HG02588 (cell line): ENCODE results near the gene APOBEC3B.
"Not testable (repeated sequence)": the region's sequence is repeated elsewhere in the genome, so short reads cannot be mapped to it uniquely, and the experiment has no call there.

Source experiments
- ATAC-seq: cut with Tn5 transposase; IDR thresholded peaks from one replicate; pipeline ENCODE4 v1.9.1; 2021; ENCODE audit warnings: mild to moderate bottlenecking, moderate library complexity; ENCODE audit not compliant: unreplicated experiment

APOBEC3B gene

DNA sequence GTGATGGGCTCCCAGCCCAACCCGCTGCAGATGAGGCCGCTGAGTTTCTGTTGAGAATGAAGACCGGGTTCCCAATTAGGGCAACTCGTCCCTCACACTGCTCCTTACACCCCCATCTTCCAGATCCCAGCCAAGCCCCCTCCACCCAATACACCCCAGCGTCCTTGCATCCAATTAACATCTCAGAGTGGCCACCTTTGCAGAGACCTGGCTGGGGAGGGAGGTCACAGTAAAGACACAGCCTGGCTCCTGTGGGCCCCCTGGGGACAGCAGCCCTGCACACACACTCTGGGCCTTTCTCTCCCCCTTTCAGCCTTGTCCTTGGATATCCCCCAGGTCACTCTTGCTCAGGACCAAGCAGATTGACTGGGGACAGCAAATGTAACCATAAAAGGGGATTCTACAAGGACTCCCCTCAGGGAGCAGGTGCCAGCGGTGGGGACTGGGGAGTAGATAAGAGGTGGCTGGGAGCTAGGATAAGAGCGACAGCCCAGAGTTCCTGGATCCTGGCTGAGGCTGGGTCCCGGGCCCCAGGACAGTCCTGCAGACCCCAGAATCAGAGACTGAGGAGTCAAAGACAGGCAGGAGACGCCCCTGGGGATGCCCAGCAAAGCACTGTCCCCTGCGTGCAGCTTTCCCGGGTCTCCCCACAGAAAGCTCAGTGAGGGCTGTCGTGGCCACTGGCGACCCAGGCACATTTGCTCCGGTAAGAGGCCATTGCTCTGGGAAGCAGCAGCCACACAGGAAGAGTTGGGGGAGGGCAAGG, 16.4 kb upstream of the APOBEC3B start:
- ATAC-seq = no peak

DNA sequence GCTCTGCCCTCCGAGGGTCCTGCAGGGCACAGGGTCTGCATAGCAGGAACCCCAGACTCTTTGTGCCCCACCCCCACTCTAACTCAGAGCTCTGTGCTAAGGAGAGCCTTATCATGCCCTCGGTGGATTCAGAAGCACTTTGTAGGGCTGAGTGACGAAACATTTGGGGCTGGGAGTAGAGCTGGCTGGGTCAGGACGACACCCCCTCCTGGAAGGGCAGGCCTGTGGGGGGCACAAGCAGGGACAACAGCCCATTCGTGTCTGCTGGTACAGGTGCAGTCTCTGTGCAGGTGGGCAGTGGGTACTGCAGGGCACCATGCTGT, 15.8 kb upstream of the APOBEC3B start:
- no peak for ATAC-seq

DNA sequence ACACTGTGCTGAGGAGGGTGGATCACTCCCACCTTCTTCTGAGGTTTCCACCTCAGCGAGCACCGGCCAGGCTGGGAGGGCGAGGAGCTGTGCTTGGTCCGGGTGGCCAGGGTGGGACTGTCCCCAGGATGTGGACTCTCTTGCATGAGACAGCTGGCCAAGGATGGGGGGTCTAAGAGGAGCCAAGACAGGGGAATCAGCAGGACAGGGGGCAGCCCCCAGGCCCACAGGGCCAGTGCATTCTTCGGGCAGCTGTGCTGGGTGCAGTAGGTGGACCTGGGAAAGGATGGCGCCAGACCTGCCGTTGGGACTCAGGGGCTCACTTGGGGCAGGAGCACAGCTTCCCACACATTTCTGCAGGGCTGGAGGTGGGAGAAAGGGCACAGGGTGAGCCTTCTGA, 15.2 kb upstream of the APOBEC3B start:
- ATAC-seq = no peak

DNA sequence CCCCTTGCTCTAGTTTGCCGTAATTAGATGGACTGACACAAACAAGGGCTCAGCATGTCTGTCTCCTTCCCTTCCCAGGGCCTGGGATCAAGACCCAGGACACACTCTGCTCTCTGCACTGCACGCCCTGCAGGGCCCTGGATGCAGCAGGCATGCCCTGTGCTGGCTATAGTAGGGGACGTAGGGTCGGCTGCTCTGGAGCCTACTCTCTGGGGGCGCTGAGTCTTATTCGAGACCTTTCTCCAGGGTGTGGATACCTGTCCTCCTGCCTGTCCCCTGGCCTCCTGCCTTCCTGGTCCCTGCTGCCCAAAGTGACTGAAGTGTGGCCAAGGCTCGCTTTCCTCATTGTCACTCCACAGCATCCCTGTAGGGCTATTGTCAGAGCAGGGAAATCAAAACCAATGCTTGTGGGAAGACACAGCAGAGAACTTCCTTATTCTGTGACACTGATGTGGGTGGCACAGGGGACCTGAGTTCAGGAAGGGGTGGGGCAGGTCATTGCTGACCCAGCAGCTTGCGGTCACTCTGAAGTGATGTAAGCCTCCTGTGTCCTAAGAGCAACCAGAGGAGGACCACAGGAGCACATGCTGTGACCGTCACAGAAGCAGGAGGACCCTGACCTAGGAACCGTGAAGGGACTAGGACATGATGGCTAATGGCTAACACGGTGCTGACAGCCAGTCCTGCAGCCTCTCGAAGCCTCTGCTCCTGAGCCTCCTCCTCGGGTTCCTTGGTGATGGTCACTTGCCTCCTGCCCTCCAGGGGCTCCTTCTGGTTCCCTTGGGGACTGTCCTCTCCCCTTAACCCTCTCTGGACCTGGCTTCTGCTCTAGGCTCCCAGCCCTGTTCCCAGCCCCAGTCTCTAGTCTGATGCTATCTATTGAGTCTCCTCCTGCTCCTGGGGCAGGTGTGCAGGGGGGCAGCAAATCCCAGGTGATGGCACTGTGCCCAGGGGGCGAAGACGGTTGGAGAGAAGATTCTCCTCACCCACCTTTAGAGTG, 14.4 kb upstream of the APOBEC3B start:
- ATAC-seq = no peak

DNA sequence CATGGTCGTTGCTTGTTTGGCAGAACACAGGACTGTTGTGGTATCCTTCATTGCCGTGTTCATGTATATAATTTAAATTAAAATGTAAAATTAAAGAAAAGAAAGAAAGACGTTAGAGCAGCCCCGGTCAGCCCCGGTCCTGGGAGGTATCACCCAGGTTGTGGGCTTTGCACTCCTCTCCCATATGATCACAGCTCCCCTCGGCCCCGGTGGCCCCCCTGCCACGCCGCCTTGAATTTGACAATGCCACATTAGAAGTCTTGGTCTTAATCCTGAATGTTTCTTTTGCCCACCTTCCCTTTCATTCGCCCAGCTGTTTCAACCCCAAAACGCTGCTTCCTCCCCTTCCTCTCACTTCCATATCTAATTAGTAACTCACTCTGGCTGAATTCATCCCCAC, 13.3 kb upstream of the APOBEC3B start:
- no peak for ATAC-seq

DNA sequence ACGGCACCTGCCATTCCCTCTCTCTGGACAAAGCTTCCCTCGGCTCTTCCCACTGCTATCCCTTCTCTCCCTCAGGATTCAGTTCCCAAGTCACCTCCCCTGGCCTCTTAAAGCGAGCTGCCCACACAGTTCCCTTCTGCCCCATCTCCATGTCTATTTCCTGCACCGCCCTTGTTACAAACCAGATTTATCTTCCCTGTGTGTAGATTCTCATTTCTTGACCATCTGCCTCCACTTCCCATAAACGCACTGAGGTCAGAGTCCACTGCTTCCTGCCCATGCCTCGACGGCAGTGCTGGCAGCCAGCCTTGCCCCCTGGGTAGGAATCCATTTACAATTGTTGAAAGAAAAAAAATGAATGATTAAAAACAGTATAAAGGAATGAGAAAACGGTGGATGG, 11.6 kb upstream of the APOBEC3B start:
- no peak for ATAC-seq

DNA sequence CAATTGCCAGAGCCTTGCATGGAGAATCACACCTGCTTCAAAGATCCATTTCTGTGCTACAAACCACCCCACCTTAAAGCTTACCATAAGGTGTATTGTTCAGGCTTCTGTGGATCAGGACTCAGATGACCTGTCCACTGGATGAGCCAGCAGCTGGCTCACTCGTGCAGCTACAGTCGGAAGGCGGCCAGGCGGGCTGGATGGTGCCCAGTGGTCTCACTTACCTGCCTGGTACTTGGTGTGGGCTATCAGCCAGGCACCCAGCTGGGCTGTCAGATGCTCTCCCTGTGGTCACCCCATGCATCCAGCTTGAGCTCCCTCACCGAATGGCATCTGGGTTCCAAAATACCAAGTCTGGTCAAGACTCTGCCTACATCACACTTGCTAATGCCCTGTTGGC, 10.9 kb upstream of the APOBEC3B start:
- ATAC-seq = no peak

DNA sequence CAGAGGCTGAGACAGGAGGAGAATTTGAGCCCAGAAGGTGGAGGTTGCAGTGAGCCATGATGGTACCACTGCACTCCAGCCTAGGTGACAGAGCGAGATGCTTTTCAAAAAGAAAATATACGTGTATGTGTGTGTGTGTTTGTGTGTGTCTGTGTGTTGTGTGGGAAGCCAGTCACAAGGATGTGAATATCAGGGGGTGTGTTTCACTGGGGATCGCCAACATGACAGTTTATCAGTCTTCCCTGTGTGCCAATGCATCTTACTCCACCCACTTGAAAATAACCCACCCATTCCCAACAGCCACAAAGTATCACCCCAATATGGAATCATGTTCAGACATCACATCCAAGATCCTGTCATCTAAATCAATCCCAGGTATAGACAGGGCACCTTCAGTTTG, 10.4 kb upstream of the APOBEC3B start:
- no peak for ATAC-seq

DNA sequence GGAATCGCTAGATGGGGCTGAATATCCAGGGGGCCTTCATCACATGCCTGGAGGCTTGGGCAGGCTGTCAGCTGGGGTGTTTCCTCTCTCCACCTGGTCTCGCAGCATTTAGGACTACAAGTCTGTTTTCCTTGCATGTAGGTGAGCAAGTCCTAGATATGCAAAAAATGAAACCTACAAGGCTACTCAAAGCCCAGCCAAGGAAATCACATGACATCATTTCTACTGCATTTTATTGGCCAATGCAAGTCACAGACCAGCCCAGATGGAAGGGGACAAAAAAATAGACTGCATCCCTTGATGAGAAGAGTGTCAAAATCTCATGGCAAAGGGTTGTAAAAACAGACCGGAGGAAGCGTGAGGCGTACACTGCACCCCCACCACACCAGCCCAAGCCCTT, 9.6 kb upstream of the APOBEC3B start:
- no peak for ATAC-seq

DNA sequence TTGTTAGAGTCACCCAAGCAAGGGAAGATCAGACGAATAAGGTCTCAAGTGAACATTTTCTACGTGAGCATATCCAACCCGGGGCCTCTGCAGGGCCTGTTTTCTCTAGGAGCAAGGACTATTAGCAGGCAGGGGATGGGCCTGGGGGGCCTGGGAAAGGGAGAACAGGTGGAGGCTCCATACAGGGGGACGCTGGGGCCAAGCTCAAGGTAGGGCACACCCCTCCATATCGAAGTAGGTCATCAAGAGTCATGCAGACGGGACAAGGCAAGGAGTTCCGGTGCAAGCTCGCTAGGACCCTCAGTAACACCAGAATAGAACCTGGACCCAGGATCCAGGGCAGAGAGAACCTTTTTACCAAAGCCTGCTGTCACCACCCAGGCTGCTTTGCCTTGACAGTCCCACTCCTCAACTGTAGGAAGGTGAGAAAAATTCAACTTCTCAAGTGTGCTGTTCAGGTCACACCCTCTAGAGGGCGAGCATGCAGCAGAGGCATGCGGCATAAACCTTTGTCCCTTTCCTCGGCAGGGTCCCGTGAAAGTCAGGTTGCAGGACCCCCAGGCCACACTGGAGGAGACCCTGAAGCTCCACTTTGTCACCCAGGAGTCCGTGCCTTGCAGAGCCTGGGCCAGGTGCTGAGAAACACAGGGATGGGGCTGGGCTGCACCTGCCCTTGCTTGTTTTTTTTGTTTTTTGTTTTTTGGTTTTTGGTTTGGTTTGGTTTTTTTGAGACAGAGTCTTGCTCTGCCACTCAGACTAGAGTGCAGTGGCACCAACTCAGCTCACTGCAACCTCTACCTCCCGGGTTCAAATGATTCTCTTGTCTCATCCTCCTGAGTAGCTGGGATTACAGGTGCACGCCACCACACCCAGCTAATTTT, 8.6 kb upstream of the APOBEC3B start:
- no peak for ATAC-seq

DNA sequence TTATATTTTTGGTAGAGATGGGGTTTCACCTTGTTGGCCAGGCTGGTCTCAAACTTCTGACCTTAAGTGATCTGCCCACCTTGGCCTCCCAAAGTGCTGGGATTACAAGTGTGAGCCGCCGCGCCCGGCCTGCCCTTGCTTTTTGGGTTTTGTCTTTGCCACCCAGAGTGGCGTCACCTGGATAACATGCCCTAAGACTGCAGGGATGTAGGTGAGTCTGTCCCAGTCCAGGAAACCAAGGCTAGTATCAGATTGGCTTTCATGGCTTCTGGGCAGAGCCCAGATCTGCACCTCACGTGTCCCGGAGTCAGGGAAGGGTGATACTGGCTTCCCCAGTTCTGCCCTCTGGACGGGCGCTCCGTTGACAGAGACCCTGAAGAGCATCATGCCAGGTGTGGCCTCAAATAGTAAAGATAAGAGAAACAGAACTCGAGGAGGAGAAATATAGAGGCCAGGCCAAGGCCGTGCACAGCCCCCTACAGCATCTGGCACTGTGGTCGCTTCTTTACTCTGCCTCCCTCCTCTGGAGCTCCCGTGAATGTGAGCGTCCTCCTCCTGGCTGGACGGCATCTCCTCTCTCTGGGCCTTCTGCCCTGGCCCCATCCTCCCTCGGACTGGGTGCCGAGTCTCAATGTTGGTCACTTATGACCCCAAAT, 7.8 kb upstream of the APOBEC3B start:
- no peak for ATAC-seq

DNA sequence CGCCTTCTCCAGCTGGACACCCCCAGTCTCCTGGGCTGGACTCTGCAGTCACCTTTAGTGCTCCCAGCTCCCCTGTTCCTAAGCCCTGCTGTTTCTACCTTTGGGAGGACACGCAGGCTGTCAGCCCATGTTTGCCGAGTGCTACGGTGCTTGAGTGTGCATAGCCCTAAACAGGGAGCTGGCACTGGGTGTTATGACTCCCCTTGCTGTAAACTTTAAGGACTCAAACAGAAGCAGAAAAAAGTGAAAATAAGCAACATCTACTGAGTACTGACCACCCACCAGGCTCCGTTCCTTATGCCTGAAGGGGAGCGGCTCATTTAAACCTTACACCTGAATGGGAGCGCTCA, 7.3 kb upstream of the APOBEC3B start:
- no peak for ATAC-seq

DNA sequence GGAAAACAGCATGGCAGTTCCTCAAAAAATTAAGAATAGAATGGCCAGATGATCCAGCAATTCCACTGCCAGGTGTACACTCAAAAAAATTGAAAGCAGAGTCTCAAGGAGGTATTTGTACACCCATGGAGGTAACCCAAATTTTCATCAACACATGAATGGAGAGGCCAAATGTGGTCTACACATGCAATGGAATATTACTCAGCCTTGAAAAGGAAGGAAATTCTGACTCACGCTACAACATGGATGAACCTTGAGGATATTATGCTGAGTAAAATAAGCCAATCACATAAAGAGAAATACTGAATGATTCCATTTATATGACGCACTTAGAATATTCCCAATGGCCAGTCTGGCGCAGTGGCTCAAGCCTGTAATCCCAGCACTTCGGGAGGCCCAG, 4.9 kb upstream of the APOBEC3B start:
- ATAC-seq = not testable (repeated sequence)

DNA sequence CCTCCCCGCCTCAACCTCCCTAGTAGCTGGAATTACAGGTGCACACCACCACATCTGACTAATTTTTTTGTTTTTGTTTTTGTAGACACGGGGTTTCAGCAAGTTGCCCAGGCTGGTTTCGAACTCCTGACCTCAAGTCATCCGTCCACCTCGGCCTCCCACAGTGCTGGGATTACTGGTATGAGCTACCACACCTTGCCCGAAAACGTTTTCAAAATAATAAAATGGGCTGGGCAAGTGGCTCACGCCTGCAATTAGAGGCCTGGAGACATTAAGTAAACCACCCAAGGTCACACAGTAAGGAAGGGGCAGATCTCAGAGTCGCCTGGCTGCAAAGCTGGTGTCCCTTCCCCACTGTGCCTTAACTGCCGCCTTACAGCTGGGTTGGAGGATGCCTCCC, 1.6 kb upstream of the APOBEC3B start:
- not testable (repeated sequence) for ATAC-seq

DNA sequence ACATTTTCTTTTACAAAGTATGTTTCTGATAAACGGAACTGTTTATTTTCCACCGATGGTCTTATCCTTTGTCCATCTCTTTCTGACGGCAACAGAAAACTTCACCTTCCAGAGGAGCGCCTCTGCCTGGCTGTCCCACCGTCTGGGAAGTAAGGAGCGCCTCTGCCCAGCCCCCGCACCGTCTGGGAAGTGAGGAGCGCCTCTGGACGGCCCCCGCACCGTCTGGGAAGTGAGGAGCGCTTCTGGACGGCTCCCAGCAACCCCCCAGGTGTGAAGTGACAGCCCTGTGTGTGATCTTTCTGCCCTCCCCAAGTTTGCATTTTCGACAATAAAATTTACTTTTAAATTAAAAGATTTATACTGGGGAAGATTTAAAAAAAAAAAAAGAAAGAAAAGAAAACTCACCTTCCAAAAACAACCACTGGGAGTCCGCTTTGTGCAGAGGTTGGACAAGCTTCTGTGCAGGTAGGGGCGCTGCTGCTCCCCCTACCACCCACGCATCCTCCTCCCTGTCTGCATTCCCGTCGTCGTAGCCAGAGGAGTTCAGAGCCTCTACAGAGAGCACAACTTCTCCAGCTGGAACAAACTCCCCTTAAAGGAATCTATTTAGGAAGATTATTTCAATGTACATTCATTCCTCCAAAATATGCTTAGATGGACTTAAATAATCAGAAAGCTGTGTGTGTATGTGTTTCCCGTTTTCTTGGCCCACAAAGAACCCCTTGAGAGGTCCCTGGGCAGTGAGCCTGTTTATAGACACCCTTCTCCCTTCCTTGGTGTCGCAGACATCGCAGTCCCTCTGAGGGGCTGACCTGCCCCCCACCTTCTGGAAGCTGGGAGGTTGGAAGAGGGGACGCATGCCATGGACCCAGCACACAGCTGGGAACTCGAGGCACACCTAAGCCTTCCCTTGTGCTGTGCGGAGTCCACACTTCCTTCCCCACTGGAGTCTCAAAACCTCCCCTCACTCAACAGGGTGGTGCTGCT, 849 bp upstream of the APOBEC3B start:
- ATAC-seq = peak; percentile 9

DNA sequence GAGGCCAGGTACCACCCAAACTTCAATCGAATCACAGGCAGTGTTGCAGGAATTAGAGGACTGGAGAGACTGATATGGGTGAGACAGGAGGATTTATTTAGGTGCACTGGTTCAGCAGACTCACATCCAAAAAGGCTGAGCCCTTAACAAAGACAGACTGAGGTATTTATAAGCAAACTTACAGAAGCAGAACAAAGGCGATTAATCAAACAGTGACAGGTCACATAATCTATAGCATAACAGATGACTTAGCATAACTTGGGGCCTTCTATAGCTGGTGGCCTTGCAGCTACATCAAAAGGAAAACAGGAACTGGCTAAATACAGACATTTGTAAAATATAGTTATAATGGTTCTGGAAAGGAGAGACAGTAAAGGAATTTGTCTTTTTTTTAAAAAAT, 2.1 kb downstream of the APOBEC3B start:
- ATAC-seq = no peak

DNA sequence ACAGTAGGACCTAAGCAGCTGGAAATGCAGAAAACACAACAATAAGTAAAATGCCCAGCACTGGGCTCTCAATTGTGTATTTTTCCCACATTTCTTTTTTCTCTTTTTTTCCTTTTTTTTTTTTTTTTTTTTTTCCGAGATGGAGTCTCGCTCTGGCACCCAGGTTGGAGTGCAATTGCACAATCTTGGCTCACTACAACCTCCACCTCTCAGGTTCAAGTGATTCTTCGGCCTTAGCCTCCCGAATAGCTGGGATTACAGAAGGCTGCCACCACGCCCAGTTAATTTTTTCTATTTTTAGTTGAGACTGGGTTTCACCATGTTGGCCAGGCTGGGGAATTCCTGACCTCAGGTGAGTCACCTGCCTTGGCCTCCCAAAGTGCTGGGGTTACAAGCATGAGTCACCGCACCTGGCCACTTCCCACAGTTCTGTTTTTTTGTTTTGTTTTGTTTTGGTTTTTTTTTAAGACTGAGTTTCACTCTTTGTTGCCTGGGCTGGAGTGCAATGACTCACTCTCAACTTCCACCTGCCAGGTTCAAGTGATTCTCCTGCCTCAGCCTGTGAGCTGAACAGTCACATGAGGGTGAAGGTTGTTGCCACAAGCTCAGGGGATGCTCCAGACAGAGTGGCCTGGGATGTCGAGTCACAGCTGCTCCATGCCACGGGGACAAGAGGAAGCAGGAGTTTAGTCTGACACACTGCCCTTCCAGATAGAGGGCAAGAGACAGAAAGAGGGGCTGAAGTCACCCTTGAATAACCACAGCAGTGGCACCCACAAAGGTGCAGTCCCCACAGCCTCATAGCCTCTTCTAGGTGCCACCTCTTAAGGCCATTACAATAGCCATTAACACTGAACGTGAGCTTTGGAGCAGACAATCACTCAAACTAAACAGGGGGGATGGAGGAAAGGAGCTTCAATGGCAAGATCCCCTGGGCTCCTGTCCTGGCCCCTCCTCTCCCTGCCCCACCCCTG, 2.9 kb downstream of the APOBEC3B start:
- ATAC-seq = peak; percentile 55

DNA sequence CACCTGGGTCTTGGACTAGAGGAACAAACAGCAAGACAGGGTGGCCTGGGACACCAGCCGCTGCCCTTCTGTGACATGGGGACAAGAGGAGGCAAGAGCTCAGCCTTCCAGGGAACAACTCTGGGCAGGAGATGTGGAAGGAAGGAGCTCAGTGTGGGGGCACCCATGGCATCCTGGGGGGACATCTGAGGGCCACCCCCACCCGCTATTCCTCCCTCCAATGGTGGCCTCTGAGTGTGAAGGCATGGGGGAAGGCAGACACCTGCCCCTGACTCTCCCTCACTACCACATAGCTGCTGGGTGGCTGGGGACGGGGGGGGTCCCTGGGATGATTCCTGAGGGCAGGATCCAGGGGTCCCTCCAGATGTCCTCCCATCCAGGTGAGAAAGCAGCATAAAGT, 4.5 kb downstream of the APOBEC3B start:
- no peak for ATAC-seq
